Sigmoid colon (tissue), 4 donors: ENCODE data around the gene MRPL33.

ENCODE experiments used
- EP300 ChIP-seq, 4 donors: sonication (generic); formaldehyde crosslinking; IDR thresholded peaks; one replicate each; pipeline ENCODE4 v1.6.1; 2017; ENCODE audit warnings: antibody characterized with exemption in 4 of 4
- POLR2A ChIP-seq, 2 donors: fragments of 450-650 bp; IDR thresholded peaks; one replicate each; pipeline ENCODE4 v1.6.1; 2016; ENCODE audit warnings: antibody characterized with exemption in 2 of 2, mild to moderate bottlenecking in 2 of 2, moderate library complexity in 2 of 2
- POLR2AphosphoS5 ChIP-seq, 4 donors: sonication (generic); formaldehyde crosslinking; IDR thresholded peaks; one replicate each; pipeline ENCODE4 v1.6.1; 2017; ENCODE audit warnings: antibody characterized with exemption in 4 of 4
- TF ChIP-seq, protein P1 (sequence below), 4 experiments: fragments of 450-650 bp in 3 of 4; fragments of 200-600 bp in 1 of 4; IDR thresholded peaks; one replicate each; pipeline ENCODE4 v1.5.1; 2016 to 2019; ENCODE audit warnings: antibody characterized with exemption in 4 of 4, mild to moderate bottlenecking in 3 of 4, moderate library complexity in 2 of 4

DNA sequence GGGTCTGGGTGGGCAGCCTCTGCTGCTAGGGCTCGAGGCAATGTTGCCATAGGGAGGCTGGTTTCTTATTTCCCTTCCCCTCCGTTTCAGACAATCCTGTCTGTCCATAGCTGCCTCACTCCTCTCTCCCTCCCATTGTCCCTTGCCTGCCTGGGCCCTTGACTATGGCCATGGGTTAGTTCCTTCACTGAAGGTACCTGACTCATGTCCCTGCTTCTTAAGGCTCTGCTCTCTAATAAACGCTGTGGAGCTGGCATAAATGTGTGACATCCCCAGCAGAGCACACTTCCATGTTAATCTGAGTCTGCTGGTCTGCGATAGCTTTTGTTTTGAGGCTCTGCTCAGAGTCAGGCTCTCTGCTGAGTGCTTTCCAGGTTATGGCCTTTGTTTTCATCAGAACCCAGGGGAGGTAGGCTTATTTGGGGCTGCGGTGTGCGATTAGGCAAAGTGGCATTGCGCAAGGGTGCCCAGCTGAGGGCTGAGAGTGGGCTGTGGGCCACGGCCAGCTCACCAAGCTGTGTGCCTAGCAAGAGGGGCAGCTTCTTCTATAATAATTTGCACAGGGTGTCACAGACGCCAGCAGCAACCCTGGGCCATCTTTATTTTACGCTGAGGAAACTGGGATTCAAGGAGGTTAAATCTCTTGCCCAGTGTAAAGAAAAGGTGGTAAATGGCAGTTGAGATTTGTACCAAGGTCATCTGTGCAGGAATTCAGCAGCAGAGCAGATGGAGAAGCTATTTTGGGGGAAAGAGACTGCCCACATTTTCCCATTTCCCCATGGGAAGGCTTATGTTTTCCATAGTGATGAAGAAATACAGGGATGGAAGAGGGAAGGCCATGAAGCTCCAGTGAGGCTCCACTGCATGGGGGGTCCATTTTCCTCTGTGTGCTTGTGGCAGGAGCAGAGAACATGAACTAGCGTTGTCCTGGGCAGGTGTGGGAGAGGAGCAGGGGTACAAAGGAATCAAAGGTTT is 25.6 kb downstream of the MRPL33 start:
- TF ChIP-seq POLR2A (IDR thresholded peaks at IDR 0.05) (no peak), EP300 (IDR thresholded peaks at IDR 0.05) (no peak), POLR2AphosphoS5 (IDR thresholded peaks at IDR 0.05) (no peak)
- TF ChIP-seq, protein P1, sequence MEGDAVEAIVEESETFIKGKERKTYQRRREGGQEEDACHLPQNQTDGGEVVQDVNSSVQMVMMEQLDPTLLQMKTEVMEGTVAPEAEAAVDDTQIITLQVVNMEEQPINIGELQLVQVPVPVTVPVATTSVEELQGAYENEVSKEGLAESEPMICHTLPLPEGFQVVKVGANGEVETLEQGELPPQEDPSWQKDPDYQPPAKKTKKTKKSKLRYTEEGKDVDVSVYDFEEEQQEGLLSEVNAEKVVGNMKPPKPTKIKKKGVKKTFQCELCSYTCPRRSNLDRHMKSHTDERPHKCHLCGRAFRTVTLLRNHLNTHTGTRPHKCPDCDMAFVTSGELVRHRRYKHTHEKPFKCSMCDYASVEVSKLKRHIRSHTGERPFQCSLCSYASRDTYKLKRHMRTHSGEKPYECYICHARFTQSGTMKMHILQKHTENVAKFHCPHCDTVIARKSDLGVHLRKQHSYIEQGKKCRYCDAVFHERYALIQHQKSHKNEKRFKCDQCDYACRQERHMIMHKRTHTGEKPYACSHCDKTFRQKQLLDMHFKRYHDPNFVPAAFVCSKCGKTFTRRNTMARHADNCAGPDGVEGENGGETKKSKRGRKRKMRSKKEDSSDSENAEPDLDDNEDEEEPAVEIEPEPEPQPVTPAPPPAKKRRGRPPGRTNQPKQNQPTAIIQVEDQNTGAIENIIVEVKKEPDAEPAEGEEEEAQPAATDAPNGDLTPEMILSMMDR (IDR thresholded peaks at IDR 0.05) = no peak
